Colonic mucosa (tissue), 4 donors: ENCODE data around the gene SERPINI1. TPM values are rescaled to one million over a fixed set of nuclear protein-coding genes. Genes with fewer than 3 reads are reported as not detected.

Experiments used
- DNase-seq: peaks from one replicate; pipeline ENCODE4 v3.0.0-alpha.2; 2020
- H3K27ac ChIP-seq: fragments of 200-600 bp; one replicate; pipeline ENCODE4 v1.8.0; 2021
- H3K27me3 ChIP-seq: fragments of 200-600 bp; one replicate; pipeline ENCODE4 v1.8.0; 2021
- H3K36me3 ChIP-seq: fragments of 200-600 bp; one replicate; pipeline ENCODE4 v1.8.0; 2021
- H3K4me1 ChIP-seq: fragments of 200-600 bp; one replicate; pipeline ENCODE4 v1.8.0; 2021; ENCODE audit warnings: mild to moderate bottlenecking
- H3K4me3 ChIP-seq: fragments of 200-600 bp; one replicate; pipeline ENCODE4 v1.8.0; 2021
- H3K9ac ChIP-seq, 2 donors: one replicate each; pipeline ENCODE4 v1.7.0; 2013; ENCODE audit warnings: control low read depth in 2 of 2, low read depth in 2 of 2, low read length in 2 of 2
- H3K9me3 ChIP-seq: fragments of 200-600 bp; one replicate; pipeline ENCODE4 v1.8.0; 2021
- intact Hi-C: fragments of 100-400 bp; cut with DNase I; formaldehyde crosslinking; loops from one replicate; pipeline ENCODE4 v1.14.1; 2022
- total RNA-seq, 2 donors: library from RNA; stranded (reverse); fragmentation: NEBNext Ultra II Directional in 1 of 2; extraction: Animal tissue kit (Norgen Biotek cat#: 25700) in 1 of 2; gene quantifications; one replicate each; pipeline ENCODE4 v1.2.1, GENCODE V29; 2021
- TF ChIP-seq, protein P1 (sequence below): fragments of 200-600 bp; IDR thresholded peaks from one replicate; pipeline ENCODE4 v1.8.0; 2022; ENCODE audit warnings: antibody characterized with exemption, mild to moderate bottlenecking
- donor health status: healthy.
- donor health status: DM: no; HTN: no; CAD: no.
- donor health status: DM: no; HTN: no; CAD: no.

The SERPINI1 gene
- total RNA-seq, 2 donors from 2014 or later: 1.1 to 1.3 TPM

DNA sequence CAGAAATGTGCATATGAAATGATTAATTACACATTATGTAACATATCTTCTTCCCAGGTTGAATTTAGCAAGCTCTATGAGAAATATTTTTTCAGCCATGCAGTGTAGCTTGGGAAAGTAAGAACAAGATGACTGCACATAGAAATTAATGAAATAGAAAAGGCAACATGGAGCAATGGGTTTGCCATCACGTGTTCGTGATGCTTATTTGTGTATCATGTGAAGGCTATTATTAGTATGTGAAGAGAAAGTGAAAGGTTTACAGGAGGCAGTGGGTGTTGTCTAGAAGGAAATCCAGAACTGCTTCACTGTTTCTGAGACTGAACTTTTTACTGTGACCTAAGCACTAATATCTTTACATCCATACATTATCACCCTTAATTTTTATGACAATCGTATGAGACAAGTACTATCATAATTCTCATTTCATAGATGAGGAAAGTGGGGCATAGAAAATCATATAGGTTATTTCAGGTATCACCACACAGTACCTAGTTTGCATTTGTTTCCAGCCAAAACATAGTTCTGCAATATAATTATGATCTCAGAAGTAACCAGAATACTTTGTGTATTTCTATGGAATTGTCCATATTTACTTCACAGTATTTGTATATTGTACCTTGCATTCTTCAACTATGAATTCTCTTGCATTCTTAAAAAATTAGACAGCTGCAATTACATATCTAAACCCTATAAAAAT is 14.9 kb downstream of the SERPINI1 start:
- H3K27ac ChIP-seq: no peak overlapping the region
- intact Hi-C loops: no loop called here
- DNase-seq: no peak

DNA sequence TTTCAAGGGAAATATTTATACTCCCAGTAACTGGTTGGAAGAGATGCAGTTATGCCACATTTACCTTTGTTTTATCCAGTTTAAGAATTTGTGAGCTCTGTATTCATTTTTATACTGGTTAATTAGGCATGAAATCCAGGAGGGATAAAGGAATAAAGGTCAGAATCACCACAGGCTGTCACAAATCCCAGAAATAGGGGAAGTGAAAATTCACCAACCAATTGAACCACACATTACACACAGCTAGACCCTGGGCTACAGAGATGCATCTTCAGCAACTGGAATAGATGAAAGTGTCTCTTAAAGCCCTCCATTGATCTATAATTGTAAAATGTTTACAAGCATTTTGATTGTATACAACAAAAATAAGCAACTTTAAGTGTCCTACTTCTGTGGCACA is 18.5 kb downstream of the SERPINI1 start:
- intact Hi-C loops: no loop called here

More for the DNA sequence above, 14.9 kb downstream of the SERPINI1 start:
- no peaks in the 10 kb centered on the region for H3K4me1 ChIP-seq
- no peaks in the 10 kb centered on the region for H3K27me3 ChIP-seq
- no peak overlapping the region for H3K9ac ChIP-seq
- H3K4me3 ChIP-seq: no peak overlapping the region
- no peaks in the 10 kb centered on the region for H3K9me3 ChIP-seq
- H3K36me3 ChIP-seq: no peaks in the 10 kb centered on the region
- TF ChIP-seq, protein P1, sequence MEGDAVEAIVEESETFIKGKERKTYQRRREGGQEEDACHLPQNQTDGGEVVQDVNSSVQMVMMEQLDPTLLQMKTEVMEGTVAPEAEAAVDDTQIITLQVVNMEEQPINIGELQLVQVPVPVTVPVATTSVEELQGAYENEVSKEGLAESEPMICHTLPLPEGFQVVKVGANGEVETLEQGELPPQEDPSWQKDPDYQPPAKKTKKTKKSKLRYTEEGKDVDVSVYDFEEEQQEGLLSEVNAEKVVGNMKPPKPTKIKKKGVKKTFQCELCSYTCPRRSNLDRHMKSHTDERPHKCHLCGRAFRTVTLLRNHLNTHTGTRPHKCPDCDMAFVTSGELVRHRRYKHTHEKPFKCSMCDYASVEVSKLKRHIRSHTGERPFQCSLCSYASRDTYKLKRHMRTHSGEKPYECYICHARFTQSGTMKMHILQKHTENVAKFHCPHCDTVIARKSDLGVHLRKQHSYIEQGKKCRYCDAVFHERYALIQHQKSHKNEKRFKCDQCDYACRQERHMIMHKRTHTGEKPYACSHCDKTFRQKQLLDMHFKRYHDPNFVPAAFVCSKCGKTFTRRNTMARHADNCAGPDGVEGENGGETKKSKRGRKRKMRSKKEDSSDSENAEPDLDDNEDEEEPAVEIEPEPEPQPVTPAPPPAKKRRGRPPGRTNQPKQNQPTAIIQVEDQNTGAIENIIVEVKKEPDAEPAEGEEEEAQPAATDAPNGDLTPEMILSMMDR: no peak

DNA sequence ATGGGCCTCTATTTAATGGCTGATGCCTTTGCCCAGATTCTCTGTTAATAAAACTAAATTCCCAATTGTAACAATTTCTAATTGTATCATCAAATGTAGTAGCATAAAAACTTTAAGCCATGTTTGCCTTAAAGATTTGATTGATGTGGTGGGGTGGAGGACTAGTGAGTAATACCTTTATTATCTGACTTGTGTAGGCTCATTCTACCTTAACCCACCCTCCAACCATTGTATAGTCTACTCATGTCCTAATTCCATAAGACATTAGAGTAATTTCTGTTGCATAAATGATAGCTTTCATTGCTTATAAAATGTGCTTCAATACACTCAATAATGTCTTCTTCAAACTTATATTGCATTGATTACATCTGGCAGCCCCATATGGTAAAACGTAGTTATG is 25.8 kb downstream of the SERPINI1 start:
- Histone ChIP-seq H3K9ac (no peak overlapping the region), H3K4me3 (no peak overlapping the region), H3K27me3 (no peaks in the 10 kb centered on the region), H3K4me1 (no peaks in the 10 kb centered on the region), H3K36me3 (no peaks in the 10 kb centered on the region), H3K27ac (no peak overlapping the region), H3K9me3 (no peaks in the 10 kb centered on the region)
- no peak for DNase-seq
- TF ChIP-seq, protein P1: no peak
- intact Hi-C loops: no loop called here

More for the DNA sequence above, 18.5 kb downstream of the SERPINI1 start:
- Histone ChIP-seq H3K9ac (no peak overlapping the region), H3K36me3 (no peaks in the 10 kb centered on the region), H3K27ac (no peak overlapping the region), H3K27me3 (no peaks in the 10 kb centered on the region), H3K9me3 (no peaks in the 10 kb centered on the region), H3K4me3 (no peak overlapping the region), H3K4me1 (no peaks in the 10 kb centered on the region)
- TF ChIP-seq, protein P1: no peak
- DNase-seq: no peak

DNA sequence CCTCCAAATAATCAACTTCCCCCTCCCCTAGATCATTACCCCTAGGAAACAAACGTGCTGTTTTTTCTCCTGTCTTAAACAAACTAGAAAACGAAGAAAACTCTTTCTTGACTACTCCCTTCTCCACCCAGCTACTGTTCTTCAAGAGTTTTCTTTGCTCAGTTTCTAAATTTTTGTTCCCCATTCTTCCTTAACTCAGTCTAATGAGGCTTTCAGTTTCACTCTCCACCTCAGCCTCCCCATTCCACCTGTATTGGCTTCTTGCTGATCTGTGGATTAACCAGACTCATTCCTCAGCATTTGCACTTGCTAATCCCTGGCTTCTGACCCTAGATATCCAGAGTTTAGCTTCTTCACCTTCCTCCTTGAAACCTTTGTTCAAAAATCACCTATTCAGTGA is 26.8 kb downstream of the SERPINI1 start:
- DNase-seq: no peak
- Histone ChIP-seq H3K36me3 (no peaks in the 10 kb centered on the region), H3K27ac (no peak overlapping the region), H3K9me3 (no peaks in the 10 kb centered on the region), H3K4me3 (no peak overlapping the region), H3K4me1 (no peaks in the 10 kb centered on the region), H3K9ac (no peak overlapping the region), H3K27me3 (no peaks in the 10 kb centered on the region)
- TF ChIP-seq, protein P1: no peak
- intact Hi-C loops: no loop called here

DNA sequence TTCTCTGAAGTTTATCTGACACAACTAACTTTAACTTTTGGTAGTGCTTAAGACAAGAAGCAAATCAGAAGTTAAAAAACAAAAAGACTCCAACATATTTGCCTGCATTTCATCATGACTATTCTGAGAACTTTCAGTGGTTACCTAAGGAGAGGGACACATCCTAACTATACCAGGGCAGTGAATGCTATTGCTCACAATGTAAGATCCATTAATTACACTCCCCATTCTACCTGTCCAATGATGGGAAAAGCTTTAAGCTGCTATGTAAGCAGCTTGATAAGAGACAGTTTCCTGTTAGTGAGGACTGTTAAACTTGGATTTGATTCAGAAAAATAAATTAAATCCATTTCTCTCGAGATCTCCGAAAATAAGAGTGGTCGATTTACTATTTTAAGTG is 37.5 kb downstream of the SERPINI1 start:
- Histone ChIP-seq H3K27ac (no peak overlapping the region), H3K9ac (no peak overlapping the region), H3K4me1 (no peaks in the 10 kb centered on the region), H3K9me3 (no peaks in the 10 kb centered on the region), H3K27me3 (no peaks in the 10 kb centered on the region), H3K36me3 (no peaks in the 10 kb centered on the region), H3K4me3 (no peak overlapping the region)
- intact Hi-C loops: no loop called here
- TF ChIP-seq, protein P1: no peak
- no peak for DNase-seq
